Mesenchymal stem cell (in vitro differentiated cells and primary cell): ENCODE results near the gene SERPINH1.
A peak's percentile ranks its signal among the peaks of the same experiment; 100 is the strongest.

Source experiments
- DNase-seq: peaks from one replicate; pipeline ENCODE4 v3.0.0-alpha.2; 2013
- H2AFZ ChIP-seq: one replicate; pipeline ENCODE4 v1.6.1; 2013; ENCODE audit warnings: low read depth, mild to moderate bottlenecking, control low read depth, inconsistent platforms, low read length, moderate library complexity
- H2AK5ac ChIP-seq: 2 replicates; pipeline ENCODE4 v1.6.1; 2013; ENCODE audit warnings: low read length, moderate library complexity, mild to moderate bottlenecking, inconsistent platforms; ENCODE audit not compliant: severe bottlenecking
- H2BK120ac ChIP-seq: one replicate; pipeline ENCODE4 v1.6.1; 2013; ENCODE audit warnings: low read depth, mild to moderate bottlenecking, inconsistent platforms, low read length, moderate library complexity
- H2BK12ac ChIP-seq, 2 experiments: one replicate each; pipeline ENCODE4 v1.6.1; 2013; ENCODE audit warnings: inconsistent platforms in 2 of 2, low read length in 2 of 2, mild to moderate bottlenecking in 2 of 2, moderate library complexity in 2 of 2, control low read depth in 1 of 2
- H2BK15ac ChIP-seq: one replicate; pipeline ENCODE4 v1.6.1; 2013; ENCODE audit warnings: mild to moderate bottlenecking, low read depth, inconsistent platforms; ENCODE audit not compliant: poor library complexity, severe bottlenecking
- H2BK5ac ChIP-seq: 2 replicates; pipeline ENCODE4 v1.6.1; 2013; ENCODE audit warnings: low read depth, mild to moderate bottlenecking, low read length, control low read depth, inconsistent platforms; ENCODE audit not compliant: poor library complexity, severe bottlenecking
- H3K14ac ChIP-seq, 2 experiments: one replicate each; pipeline ENCODE4 v1.6.1; 2013; ENCODE audit warnings: inconsistent platforms in 2 of 2, low read length in 2 of 2, control low read depth in 1 of 2, mild to moderate bottlenecking in 1 of 2, moderate library complexity in 1 of 2
- H3K18ac ChIP-seq, 2 experiments: one replicate each; pipeline ENCODE4 v1.6.1; 2013; ENCODE audit warnings: inconsistent platforms in 2 of 2, low read length in 2 of 2, control low read depth in 1 of 2, low read depth in 1 of 2, mild to moderate bottlenecking in 1 of 2
- H3K23ac ChIP-seq, 2 experiments: one replicate each; pipeline ENCODE4 v1.6.1; 2013; ENCODE audit warnings: inconsistent platforms in 2 of 2, low read length in 2 of 2, mild to moderate bottlenecking in 2 of 2, moderate library complexity in 2 of 2, control low read depth in 1 of 2
- H3K27ac ChIP-seq: 2 replicates; pipeline ENCODE4 v1.5.1; 2013; ENCODE audit warnings: mild to moderate bottlenecking, moderate library complexity, low read length, control low read depth, inconsistent platforms; ENCODE audit not compliant: poor library complexity, severe bottlenecking
- H3K27me3 ChIP-seq, 2 experiments: 2 replicates each; pipeline versions ENCODE4 v1.6.1 to v1.7.0; 2013; ENCODE audit warnings: low read length in 2 of 2, mild to moderate bottlenecking in 2 of 2, moderate library complexity in 2 of 2, control low read depth in 1 of 2, inconsistent platforms in 1 of 2; ENCODE audit not compliant: control insufficient read depth in 1 of 2, insufficient read depth in 1 of 2
- H3K36me3 ChIP-seq, 2 experiments: 2 replicates each; pipeline versions ENCODE4 v1.6.1 to v1.7.0; 2013; ENCODE audit warnings: low read length in 2 of 2, control low read depth in 1 of 2, inconsistent platforms in 1 of 2, low read depth in 1 of 2, mild to moderate bottlenecking in 1 of 2; ENCODE audit not compliant: insufficient read depth in 2 of 2, control insufficient read depth in 1 of 2
- H3K4ac ChIP-seq, 2 experiments: one replicate each; pipeline ENCODE4 v1.6.1; 2013; ENCODE audit warnings: inconsistent platforms in 2 of 2, low read length in 2 of 2, mild to moderate bottlenecking in 2 of 2, moderate library complexity in 2 of 2, control low read depth in 1 of 2, low read depth in 1 of 2
- H3K4me1 ChIP-seq: 2 replicates; pipeline ENCODE4 v1.6.1; 2013; ENCODE audit warnings: low read depth, low read length, control low read depth; ENCODE audit not compliant: control insufficient read depth, insufficient read depth
- H3K4me2 ChIP-seq: 2 replicates; pipeline ENCODE4 v1.6.1; 2013; ENCODE audit warnings: low read length, mild to moderate bottlenecking, inconsistent platforms; ENCODE audit not compliant: poor library complexity, severe bottlenecking
- H3K4me3 ChIP-seq, 2 experiments: 2 replicates each; pipeline versions ENCODE4 v1.5.1 to v1.7.0; 2013; ENCODE audit warnings: low read length in 2 of 2, mild to moderate bottlenecking in 2 of 2, control low read depth in 1 of 2, low read depth in 1 of 2; ENCODE audit not compliant: insufficient read depth in 1 of 2
- H3K79me1 ChIP-seq: replicated peaks from 2 replicates; pipeline ENCODE4 v1.6.1; 2013; ENCODE audit warnings: mild to moderate bottlenecking, control low read depth, low read length, inconsistent platforms; ENCODE audit not compliant: poor library complexity, severe bottlenecking
- H3K9ac ChIP-seq: 2 replicates; pipeline ENCODE4 v1.7.0; 2013; ENCODE audit warnings: mild to moderate bottlenecking, low read length, moderate library complexity
- H3K9me3 ChIP-seq: 2 replicates; pipeline ENCODE4 v1.7.0; 2013; ENCODE audit warnings: mild to moderate bottlenecking, low read length; ENCODE audit not compliant: control insufficient read depth
- H4K8ac ChIP-seq: one replicate; pipeline ENCODE4 v1.6.1; 2013; ENCODE audit warnings: inconsistent platforms, mild to moderate bottlenecking, low read length, moderate library complexity
- H4K91ac ChIP-seq: one replicate; pipeline ENCODE4 v1.6.1; 2013; ENCODE audit warnings: mild to moderate bottlenecking, low read length, inconsistent platforms
- WGBS: methylation state at CpG from one replicate; pipeline ENCODE4 v1.1.7; 2013; ENCODE audit warnings: mixed read lengths; 5-methylcytosine and 5-hydroxymethylcytosine counted together

The SERPINH1 gene

GRCh38 chr11:75606099-75606498 is 44.0 kb downstream of the SERPINH1 start:
- Histone ChIP-seq H2BK120ac (no peak overlapping the region), H4K91ac (no peak overlapping the region), H2AFZ (no peak overlapping the region), H3K4me1 (peaks cover 2% of the 10 kb centered on the region), H3K4me3 (no peak overlapping the region), H2BK12ac (no peak overlapping the region), H3K79me1 (no peaks in the 10 kb centered on the region), H3K9ac (no peak overlapping the region), H3K27me3 (peaks cover 0 to 40% of the 10 kb centered on the region in 2 experiments), H2BK5ac (no peak overlapping the region), H3K36me3 (no peaks in the 10 kb centered on the region), H2AK5ac (no peak overlapping the region), H3K23ac (no peak overlapping the region), H3K18ac (no peak overlapping the region), H3K27ac (no peak overlapping the region), H4K8ac (no peak overlapping the region), H2BK15ac (no peak overlapping the region), H3K4ac (no peak overlapping the region), H3K14ac (peak overlapping the region in 1 of 2 experiments; percentile 35), H3K4me2 (no peak overlapping the region), H3K9me3 (no peaks in the 10 kb centered on the region)
- 88% methylated on average over 8 of the region's 8 CpGs for WGBS
- no peak for DNase-seq

GRCh38 chr11:75611823-75612222 is 49.8 kb downstream of the SERPINH1 start:
- Histone ChIP-seq H3K18ac (no peak overlapping the region), H3K79me1 (no peaks in the 10 kb centered on the region), H2BK15ac (no peak overlapping the region), H2AK5ac (no peak overlapping the region), H3K9ac (no peak overlapping the region), H3K23ac (no peak overlapping the region), H3K27me3 (peaks cover 0 to 52% of the 10 kb centered on the region in 2 experiments), H3K36me3 (no peaks in the 10 kb centered on the region), H4K8ac (no peak overlapping the region), H3K4ac (no peak overlapping the region), H3K9me3 (no peaks in the 10 kb centered on the region), H3K4me3 (no peak overlapping the region), H3K4me1 (no peaks in the 10 kb centered on the region), H4K91ac (no peak overlapping the region), H3K27ac (no peak overlapping the region), H2BK120ac (no peak overlapping the region), H2AFZ (no peak overlapping the region), H3K4me2 (no peak overlapping the region), H2BK12ac (no peak overlapping the region), H3K14ac (peak overlapping the region in 1 of 2 experiments; percentile 75), H2BK5ac (no peak overlapping the region)
- WGBS = 80% methylated on average over 3 of the region's 3 CpGs
- DNase-seq = no peak

GRCh38 chr11:75615751-75616150 is 53.7 kb downstream of the SERPINH1 start:
- no peak overlapping the region for H2BK12ac ChIP-seq
- no peaks in the 10 kb centered on the region for H3K36me3 ChIP-seq
- no peak overlapping the region for H4K91ac ChIP-seq
- no peak overlapping the region for H3K27ac ChIP-seq
- H3K4me3 ChIP-seq = no peak overlapping the region
- no peak overlapping the region for H3K18ac ChIP-seq
- no peak for DNase-seq
- peaks cover 0 to 26% of the 10 kb centered on the region in 2 experiments for H3K27me3 ChIP-seq
- H4K8ac ChIP-seq = no peak overlapping the region
- H3K23ac ChIP-seq = no peak overlapping the region
- H2BK5ac ChIP-seq = no peak overlapping the region
- whole genome bisulfite sequencing = 41% methylated on average over 5 of the region's 7 CpGs
- H3K4ac ChIP-seq = no peak overlapping the region
- H2BK120ac ChIP-seq = no peak overlapping the region
- no peaks in the 10 kb centered on the region for H3K9me3 ChIP-seq
- no peaks in the 10 kb centered on the region for H3K79me1 ChIP-seq
- H2AK5ac ChIP-seq = no peak overlapping the region
- no peak overlapping the region for H2AFZ ChIP-seq
- no peak overlapping the region for H3K14ac ChIP-seq
- H3K4me2 ChIP-seq = no peak overlapping the region
- H2BK15ac ChIP-seq = no peak overlapping the region
- no peaks in the 10 kb centered on the region for H3K4me1 ChIP-seq
- H3K9ac ChIP-seq = no peak overlapping the region

- H2BK120ac ChIP-seq = no peak overlapping the region
- H3K18ac ChIP-seq = no peak overlapping the region
- no peak overlapping the region for H3K23ac ChIP-seq
- no peak overlapping the region for H2BK15ac ChIP-seq
- H4K91ac ChIP-seq = no peak overlapping the region
- H3K27me3 ChIP-seq = peaks cover 0 to 21% of the 10 kb centered on the region in 2 experiments
- no peaks in the 10 kb centered on the region for H3K79me1 ChIP-seq
- no peaks in the 10 kb centered on the region for H3K36me3 ChIP-seq
- no peak overlapping the region for H3K9ac ChIP-seq
- H2BK12ac ChIP-seq = no peak overlapping the region
- no peak overlapping the region for H2BK5ac ChIP-seq
- no peak overlapping the region for H3K27ac ChIP-seq
- H3K4me1 ChIP-seq = no peaks in the 10 kb centered on the region
- no peaks in the 10 kb centered on the region for H3K9me3 ChIP-seq
- no peak overlapping the region for H2AFZ ChIP-seq
- H3K4ac ChIP-seq = no peak overlapping the region
- no peak overlapping the region for H3K4me2 ChIP-seq
- no peak for DNase-seq
- H2AK5ac ChIP-seq = no peak overlapping the region
- H3K4me3 ChIP-seq = no peak overlapping the region
- H4K8ac ChIP-seq = no peak overlapping the region
- WGBS = 82% methylated on average over 5 of the region's 5 CpGs
- H3K14ac ChIP-seq = no peak overlapping the region
Observed at GRCh38 chr11:75616281-75616680, 54.2 kb downstream of the SERPINH1 start.
